Stimulated activated CD8-positive, alpha-beta memory T cell treated with anti-CD3 and anti-CD28 coated beads, Interleukin-7, amount 100 ng/mL, for 24 hours (primary cell): Measurements from ENCODE around the gene SAXO2.
"Not testable (repeated sequence)": the region's sequence is repeated elsewhere in the genome, so short reads cannot be mapped to it uniquely, and the experiment has no call there.

ENCODE experiments used
- DNase-seq: peaks from one replicate; pipeline ENCODE4 v3.0.0-alpha.2; 2020; ENCODE audit warnings: low read depth

Gene SAXO2

DNA sequence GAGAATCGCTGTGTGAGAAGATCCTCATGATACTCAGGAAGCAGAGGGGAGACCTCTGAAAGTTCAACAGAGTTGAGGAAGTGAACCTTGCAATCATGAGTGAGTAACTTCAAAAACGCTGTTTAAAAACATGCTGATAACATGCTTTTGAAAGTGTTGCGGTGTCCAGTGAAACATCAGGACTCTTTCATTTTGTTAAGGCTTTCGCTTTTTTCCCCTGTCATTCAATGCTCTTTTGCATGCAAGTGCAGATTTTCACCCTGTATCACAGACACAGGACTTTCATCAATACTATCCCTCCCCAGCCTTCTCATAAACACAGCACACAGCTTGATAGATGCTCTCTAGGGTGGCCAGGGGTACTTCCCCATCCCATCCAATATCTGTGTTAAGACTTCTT is 23.9 kb downstream of the SAXO2 start:
- DNase-seq, result not testable (repeated sequence)

GRCh38 chr15:82288202-82288601 is 25.6 kb downstream of the SAXO2 start:
- not testable (repeated sequence) for DNase-seq

DNA sequence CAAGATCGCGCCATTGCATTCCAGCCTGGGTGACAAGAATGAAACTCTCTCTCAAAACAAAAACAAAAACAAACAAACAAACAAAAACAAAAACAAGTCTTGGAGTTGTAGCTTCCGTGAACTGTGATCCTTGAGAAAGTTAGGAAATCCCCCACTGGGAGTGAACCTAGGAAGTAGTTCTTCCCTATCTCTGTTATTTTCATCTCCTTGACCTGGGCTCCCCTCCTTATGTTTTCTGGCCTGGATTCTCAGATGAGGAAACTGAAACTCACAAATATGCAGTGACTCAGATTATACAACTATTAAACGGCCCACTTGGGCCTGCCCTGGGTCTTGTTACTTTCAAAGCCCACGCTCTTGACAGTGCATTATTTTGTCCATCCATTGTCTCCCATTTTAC is 29.7 kb downstream of the SAXO2 start:
- no peak for DNase-seq

- no peak for DNase-seq
Observed at GRCh38 chr15:82294061-82294690, 31.6 kb downstream of the SAXO2 start.

- DNase-seq, result no peak
Observed at GRCh38 chr15:82297546-82297945, 34.9 kb downstream of the SAXO2 start.

DNA sequence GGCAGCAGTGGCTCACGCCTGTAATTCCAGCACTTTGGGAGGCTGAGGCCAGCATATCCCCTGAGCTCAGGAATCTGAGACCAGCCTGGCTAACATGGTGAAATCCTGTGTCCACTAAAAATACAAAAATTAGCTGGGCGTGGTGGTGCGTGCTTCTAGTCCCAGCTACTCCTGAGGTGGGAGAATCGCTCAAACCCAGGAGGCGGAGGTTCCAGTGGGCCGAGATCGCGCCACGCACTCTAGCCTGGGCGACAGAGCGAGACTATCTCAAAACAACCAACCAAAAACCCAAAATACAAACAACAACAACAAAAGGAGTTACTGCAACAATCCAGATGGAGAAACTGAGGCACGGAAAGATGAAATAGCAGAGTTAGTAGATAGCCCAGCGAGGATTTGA is 35.4 kb downstream of the SAXO2 start:
- DNase-seq, result no peak

DNA sequence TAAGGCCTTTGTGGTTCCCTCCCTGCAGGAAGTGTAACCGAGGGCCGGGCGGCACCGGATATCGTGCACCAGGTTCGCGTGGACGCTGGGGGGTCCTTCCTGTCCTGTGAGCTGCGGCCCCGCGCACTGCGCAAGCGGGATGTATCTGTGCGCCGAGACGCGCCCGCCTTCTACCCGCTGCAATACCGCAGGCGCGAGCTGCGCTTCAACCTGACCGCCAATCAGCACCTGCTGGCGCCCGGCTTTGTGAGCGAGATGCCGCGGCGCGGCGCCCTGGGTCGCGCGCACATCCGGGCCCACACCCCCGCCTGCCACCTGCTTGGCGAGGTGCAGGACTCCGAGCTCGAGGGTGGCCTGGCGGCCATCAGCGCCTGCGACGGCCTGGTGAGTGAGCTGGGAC is 35.9 kb downstream of the SAXO2 start:
- DNase-seq, result peak; percentile 1

GRCh38 chr15:82299511-82299914 is 36.9 kb downstream of the SAXO2 start:
- not testable (repeated sequence) for DNase-seq

DNA sequence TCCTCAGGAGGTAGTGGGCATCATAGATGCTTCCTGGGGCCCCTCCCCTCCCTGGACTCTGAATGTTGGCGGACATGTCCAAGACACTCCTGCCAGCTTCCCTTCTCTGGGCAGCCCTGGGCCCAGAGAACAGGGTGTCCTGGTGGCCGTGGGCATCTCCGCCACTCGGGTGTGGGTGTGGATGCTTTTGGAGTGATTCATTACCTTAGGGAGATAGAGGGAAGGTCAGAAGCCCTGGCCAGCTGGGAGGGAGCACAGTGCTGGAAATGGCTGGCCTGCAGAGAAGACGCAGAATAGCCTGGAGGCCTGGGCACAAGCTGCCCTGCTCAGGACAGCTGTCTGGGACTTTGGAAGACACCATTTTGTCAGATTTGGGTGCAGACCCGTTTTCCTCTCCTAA is 37.7 kb downstream of the SAXO2 start:
- not testable (repeated sequence) for DNase-seq

DNA sequence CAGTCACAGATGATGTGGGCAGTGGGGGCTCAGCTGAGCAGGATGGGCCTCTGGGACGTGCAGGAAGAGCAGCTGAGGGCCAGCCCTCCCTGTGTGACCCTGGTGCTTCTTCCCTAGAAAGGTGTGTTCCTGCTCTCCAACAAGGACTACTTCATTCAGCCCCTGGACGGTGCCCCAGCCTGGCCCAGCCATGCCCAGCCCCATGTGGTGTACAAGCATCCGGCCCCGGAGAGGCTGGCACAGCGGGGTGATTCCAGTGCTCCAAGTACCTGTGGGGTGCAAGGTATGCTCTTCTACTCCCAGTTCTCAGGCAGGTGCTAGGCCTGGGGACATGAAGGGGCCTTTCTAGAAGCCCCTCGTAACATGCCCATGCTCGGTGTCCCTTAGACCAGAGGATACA is 38.3 kb downstream of the SAXO2 start:
- DNase-seq, result no peak

- DNase-seq, result no peak
Observed at GRCh38 chr15:82301296-82302016, 38.8 kb downstream of the SAXO2 start.

DNA sequence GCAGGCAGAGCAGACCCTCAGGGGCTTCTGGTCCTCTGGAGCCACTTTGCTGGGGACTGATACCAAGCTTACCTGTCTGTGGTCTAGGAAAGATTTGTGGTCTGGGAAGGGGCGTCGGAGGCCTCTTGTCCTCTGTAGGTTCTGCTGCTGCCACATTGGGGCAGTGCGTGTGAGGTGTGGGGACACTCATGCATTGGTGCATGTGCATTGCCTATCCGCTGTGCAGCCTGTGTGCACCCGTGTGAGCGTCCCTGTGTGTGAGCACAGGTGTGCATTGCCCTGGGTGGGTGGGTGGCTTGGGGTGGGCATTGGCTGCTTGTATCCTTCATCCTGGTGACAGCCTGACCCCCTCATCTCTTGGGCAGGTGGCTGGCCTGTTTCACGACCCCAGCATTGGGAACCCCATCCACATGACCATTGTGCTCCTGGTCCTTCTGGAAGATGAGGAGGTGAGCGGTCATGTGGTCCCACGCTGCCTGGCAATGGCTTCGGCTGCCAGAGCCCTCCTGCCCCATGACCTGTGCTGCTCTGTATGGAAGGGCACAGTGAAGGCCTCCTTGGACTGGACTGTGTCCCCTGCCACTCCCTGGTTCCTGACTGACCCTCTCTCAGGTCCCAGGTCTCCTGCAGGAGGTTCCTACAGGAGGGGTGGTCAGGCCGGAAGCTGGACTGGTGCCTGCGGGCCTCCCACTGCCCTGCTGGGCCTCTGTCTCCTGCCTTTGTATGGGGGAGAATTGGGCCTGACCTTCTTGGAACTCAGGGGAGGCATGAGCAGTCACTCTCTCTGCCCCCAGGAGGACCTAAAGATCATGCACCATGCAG is 41.5 kb downstream of the SAXO2 start:
- DNase-seq, result no peak

DNA sequence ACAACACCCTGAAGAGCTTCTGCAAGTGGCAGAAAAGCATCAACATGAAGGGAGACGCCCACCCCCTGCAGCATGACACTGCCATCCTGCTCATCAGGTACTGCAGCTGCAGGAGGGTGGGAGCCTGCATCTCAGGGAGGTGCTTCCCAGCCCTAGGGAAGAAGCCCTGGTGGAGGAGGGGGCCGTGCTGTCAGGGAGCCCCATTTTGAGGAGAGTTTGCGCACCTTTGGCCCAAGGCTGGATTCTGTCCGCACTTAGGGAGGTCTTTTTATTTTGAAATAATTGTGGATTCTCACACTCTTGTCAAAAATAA is 42.1 kb downstream of the SAXO2 start:
- no peak for DNase-seq

DNA sequence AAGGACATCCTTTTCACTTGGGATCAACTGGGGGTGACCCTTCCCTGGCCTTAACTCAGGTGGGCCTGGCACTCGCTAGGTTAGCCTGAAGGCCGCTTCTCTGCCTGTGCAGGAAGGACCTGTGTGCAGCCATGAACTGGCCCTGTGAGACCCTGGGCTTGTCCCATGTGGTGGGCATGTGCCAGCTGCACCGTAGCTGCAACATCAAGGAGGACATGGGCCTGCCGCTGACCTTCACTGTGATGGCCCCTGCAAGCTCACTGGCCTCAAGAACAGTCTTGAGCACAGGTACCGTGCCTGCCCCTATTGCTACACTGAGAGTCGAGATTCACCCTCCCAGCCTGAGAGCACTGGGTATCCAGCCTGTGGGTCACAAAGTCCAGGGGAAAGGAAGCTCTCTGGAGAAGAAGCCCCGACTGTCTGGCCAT is 43.0 kb downstream of the SAXO2 start:
- no peak for DNase-seq

DNA sequence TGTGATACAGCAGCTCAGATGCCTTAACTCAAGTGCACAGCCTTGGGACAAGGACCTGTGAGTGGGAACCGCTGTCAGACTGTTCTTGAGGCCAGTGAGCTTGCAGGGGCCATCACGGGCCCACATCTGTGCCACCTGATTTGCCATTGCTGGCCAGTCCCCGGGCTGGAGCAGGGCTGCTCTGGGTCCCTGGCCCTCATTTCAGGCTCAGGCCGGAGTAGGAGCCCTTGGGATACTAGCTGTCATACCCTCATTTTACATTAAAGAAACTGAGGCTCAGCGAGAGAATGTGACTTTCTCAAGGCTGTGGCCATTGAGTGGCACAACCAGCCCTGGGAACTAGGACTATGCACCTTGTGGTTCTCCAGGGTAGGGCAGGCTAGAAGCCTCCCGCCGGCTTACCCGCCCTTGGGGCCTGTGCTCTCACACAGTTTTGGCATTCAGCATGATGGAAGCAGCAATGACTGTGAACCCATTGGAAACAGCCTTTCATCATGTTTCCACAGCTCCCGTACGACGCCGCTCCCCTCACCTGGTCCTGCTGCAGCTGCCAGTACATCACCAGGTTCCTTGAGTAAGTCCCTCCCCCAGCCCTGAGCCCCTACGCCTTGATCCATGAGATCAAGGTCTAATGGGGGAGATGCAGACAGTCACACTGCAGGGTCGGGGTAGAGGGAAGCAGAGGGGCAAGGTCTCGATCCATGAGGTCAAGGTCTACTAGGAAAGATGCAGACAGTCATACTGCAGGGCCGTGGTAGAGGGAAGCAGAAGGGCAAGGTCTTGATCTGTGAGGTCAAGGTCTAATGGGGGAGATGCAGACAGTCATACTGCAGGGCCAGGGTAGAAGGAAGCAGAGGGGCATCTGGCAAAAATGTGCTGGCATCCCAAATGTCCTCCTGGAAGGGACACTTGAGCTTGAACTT is 44.4 kb downstream of the SAXO2 start:
- no peak for DNase-seq

DNA sequence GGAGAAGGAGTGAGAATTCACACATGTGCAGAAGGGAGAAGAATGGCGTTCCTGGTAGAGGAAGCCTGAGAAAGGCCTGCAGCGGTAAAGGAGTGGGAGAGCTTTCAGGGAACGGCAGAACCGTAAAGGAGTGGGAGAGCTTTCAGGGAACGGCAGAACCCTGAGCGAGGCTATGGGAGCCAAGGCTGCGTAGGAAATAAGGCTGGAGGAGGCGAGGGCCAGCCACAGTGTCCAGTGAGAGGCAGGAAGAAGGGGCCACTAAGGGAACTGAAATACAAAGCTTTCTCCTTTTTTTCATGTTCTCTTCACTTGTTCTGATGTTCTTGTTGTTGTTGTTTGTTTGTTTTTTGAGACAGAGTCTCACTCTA is 45.1 kb downstream of the SAXO2 start:
- DNase-seq, result no peak

GRCh38 chr15:82309802-82310201 is 47.2 kb downstream of the SAXO2 start:
- no peak for DNase-seq

DNA sequence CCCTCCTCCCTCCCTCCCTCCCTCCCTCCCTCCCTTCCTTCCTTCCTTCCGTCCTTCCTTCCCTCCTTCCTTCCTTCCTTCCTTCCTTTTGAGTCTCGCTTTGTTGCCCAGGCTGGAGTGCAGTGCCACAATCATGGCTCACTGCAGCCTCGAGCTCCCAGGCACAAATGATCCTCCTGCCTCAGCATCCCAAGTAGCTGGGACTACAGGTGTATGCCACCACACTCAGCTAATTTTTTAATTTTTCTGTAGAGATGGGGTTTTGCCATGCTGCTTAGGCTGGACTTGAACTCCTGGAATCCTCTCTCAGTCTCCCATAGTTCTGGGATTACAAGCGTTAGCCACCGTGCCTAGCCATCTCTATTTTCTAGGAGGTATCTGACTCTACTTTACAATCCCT is 48.7 kb downstream of the SAXO2 start:
- not testable (repeated sequence) for DNase-seq

DNA sequence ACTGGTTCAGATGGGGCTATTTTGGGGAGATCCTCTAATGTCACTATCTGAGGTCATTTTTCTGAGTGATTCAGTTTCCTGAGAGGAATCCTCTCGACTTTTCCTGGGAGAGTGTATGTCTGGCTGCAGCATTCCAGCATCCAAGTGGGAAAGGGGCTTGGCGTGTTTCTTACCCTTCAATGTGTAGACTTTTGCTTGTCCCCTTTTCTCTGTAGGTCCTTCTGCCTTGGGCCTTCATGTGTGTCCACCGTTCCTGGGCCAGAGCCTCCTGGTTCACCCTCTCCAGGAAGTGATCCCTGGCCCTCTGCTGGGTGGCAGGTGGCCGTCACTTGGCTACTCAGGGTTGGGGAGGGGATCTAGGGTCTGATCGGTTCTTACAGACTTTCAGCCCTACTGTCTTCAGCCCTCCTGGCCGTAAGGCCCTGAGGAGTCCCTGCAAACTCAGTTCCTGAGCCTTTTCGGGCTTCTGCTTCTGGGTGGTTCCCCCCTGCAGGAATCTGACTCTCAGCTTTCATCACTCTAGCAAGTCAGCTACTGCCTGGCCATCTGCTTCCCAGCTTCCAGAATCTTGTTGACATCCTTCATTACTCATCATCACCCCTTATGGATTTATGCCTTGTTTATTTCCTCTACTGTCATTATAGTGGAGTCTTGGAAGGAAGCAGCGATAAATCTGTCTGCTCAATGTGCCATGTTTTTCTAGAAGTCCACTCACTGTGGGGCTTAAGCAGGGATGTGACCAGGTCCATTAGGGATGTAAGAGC is 50.1 kb downstream of the SAXO2 start:
- DNase-seq, result no peak

GRCh38 chr15:82313446-82313845 is 50.8 kb downstream of the SAXO2 start:
- DNase-seq, result no peak
